ENCODE data around the gene PLXDC1. TPM values are rescaled to one million over a fixed set of nuclear protein-coding genes. Genes with fewer than 3 reads are reported as not detected.
A peak's percentile ranks its signal among the peaks of the same experiment; 100 is the strongest.

The PLXDC1 gene
- total and polyA plus RNA-seq, 12 donors: 7.3 to 21.3 (median 11.2) TPM

DNA sequence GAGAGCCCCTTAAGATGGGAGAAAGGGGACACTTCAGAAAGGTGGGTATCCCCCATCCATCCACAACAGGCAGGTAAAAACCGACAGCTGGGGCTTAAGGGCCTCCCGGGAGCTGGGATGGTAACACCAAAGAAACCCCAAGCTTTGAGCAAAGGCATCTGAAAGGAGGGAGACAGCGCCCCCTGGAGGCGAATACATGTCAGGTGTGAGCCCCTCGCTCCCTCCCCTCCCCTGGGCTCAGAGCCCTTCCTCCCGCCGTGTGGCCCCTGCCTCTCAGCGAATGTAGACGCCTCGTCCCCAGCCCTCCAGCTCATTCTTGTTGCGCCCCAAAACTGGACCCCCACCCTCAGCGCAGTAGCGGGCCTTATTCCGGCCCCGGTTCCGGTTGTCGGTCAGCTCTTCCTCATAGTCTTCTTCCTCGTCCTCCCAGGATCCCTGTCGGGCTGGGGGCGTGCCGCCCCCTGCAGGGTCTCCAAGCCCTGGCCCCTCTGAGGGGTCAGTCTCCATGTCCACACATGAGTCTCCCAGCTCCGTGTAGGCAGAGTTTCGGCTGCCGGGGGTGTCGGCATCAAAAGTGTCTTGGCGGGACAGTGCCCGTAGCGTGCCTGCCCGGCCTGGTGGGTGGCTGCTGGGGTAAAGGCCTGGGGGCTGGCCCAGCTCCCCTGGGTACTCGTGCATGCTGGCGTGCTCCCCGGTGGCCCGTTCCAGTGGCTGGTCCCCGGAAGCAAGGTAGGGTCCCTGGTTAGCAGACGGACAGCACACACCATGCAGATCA lies 23.7 kb upstream of the PLXDC1 start:
- WGBS, 2 donors: 47 to 49% methylated on average over 33 to 35 of the region's 35 CpGs
- peak; percentile 74 to 92 (median 84) for ATAC-seq
- intact Hi-C loops (cut with DNase I): loop anchor here in 3 of 10 donors (1.0 to 5.0 kb wide), 2 partner anchors 192 to 193 kb away; no protein-coding TSS in a partner anchor
- H3K36me3 ChIP-seq: peaks cover 0 to 43% (median 0%) of the 10 kb centered on the region in 9 donors
- no peaks in the 10 kb centered on the region for H3K9me3 ChIP-seq
- TF ChIP-seq, protein P1, sequence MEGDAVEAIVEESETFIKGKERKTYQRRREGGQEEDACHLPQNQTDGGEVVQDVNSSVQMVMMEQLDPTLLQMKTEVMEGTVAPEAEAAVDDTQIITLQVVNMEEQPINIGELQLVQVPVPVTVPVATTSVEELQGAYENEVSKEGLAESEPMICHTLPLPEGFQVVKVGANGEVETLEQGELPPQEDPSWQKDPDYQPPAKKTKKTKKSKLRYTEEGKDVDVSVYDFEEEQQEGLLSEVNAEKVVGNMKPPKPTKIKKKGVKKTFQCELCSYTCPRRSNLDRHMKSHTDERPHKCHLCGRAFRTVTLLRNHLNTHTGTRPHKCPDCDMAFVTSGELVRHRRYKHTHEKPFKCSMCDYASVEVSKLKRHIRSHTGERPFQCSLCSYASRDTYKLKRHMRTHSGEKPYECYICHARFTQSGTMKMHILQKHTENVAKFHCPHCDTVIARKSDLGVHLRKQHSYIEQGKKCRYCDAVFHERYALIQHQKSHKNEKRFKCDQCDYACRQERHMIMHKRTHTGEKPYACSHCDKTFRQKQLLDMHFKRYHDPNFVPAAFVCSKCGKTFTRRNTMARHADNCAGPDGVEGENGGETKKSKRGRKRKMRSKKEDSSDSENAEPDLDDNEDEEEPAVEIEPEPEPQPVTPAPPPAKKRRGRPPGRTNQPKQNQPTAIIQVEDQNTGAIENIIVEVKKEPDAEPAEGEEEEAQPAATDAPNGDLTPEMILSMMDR (IDR thresholded peaks at IDR 0.05): peak; percentile 84 to 93 (median 91)
- peaks cover 0 to 13% (median 6%) of the 10 kb centered on the region in 9 donors for H3K4me1 ChIP-seq
- DNase-seq: peak; percentile 77 to 83
- H3K4me3 ChIP-seq: peak overlapping the region in 5 of 10 donors; percentile 5 to 34 (median 15)
- H3K27ac ChIP-seq: no peak overlapping the region
- no peaks in the 10 kb centered on the region for H3K27me3 ChIP-seq

DNA sequence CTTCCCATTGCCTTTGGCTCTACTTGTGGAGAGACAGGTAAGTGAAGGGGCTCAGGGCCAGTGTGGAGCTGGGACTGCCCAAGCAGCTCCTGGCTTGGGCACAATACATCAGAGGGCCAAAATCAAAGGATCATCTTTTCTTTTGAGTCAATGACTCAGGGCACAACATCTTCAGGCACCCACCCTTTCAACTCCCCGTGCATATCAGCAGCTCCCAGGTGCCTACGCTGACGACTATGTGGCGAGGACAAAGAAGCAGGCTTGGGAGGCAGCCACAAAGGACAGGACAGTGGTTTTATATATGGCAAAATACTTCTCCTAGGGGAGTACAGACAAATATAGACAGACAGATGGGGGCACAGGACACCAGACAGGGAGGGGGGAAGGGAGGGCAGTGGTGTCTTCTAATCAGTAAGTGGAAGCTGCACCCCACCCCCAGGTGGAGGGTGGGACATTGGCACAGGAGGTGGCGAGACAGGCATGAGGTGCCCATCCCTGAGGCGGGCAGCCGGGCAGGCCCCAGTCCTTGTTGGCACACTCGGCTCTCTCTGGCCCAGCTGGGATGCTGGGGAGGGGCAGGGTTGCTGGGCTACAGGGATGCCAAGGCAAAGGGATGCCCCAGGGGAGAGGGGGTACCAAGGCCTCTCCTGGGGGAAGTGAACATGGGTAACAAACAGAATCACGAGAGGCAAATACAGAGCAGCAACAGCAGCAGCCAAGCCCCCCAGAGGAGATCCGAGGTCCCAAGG lies 22.3 kb upstream of the PLXDC1 start:
- peaks cover 0 to 13% (median 6%) of the 10 kb centered on the region in 9 donors for H3K4me1 ChIP-seq
- WGBS, 2 donors: 65 to 67% methylated on average over 10 of the region's 10 CpGs
- TF ChIP-seq, protein P1 (IDR thresholded peaks at IDR 0.05): no peak
- DNase-seq (no peak), ATAC-seq (no peak)
- no peaks in the 10 kb centered on the region for H3K9me3 ChIP-seq
- no peaks in the 10 kb centered on the region for H3K27me3 ChIP-seq
- intact Hi-C loops (cut with DNase I): loop anchor here in 2 of 10 donors (5.0 kb wide), 1 partner anchor 191 kb away; no protein-coding TSS in a partner anchor
- no peak overlapping the region for H3K27ac ChIP-seq
- H3K36me3 ChIP-seq: peaks cover 0 to 29% (median 0%) of the 10 kb centered on the region in 9 donors
- H3K4me3 ChIP-seq: no peak overlapping the region

DNA sequence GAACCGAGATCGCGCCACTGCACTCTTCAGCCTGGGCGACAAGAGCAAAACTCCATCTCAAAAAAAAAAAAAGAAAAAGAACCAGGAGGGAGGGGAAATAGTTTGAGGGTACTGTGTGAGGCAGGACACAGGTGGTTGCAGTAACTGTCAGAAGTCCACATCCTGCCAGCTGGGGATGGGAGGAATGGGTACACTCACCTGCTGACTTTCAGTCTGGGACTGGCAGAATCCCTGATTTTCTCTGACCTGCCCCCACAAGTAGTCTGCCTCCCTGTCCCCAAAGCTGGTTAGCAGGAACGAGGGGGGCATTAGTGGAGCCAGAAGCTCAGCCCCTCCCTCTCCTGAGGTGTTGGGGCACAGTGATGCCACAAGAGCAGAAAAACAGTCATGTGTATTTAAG lies 21.6 kb upstream of the PLXDC1 start:
- peaks cover 0 to 4% (median 0%) of the 10 kb centered on the region in 11 donors for H3K9me3 ChIP-seq
- H3K4me3 ChIP-seq: no peak overlapping the region
- ATAC-seq: no peak
- H3K27me3 ChIP-seq: no peaks in the 10 kb centered on the region
- WGBS, 2 donors: 81 to 84% methylated on average over 5 of the region's 5 CpGs
- no peak overlapping the region for H3K27ac ChIP-seq
- intact Hi-C loops (cut with DNase I): loop anchor here in 2 of 10 donors (5.0 kb wide), 1 partner anchor 191 kb away; no protein-coding TSS in a partner anchor
- H3K36me3 ChIP-seq: peaks cover 0 to 27% (median 0%) of the 10 kb centered on the region in 9 donors
- TF ChIP-seq, protein P1 (IDR thresholded peaks at IDR 0.05): no peak
- no peak for DNase-seq
- peaks cover 0 to 13% (median 6%) of the 10 kb centered on the region in 9 donors for H3K4me1 ChIP-seq

DNA sequence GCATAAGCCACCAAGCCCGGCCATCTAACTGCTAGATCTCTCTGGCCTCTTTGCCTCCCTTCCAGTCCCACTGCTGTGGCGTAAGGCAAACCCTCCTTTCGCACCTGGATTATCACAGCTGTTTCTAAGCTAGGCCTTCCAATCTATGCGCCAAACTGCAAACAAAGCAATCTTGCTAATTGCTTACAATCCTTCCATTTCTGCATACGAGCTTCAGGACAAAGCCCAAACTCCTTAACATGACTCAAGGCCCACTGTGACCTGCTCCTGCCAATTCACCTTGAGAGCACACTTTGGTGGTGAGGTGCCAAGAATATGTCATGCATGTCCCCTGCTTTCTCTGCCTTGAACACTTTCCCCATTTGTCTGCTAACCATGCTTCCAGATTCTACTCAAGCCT lies 20.5 kb upstream of the PLXDC1 start:
- no peaks in the 10 kb centered on the region for H3K27me3 ChIP-seq
- ATAC-seq: no peak

More for the DNA sequence above, 20.5 kb upstream of the PLXDC1 start:
- Histone ChIP-seq H3K4me1 (peaks cover 0 to 24% (median 10%) of the 10 kb centered on the region in 9 donors), H3K9me3 (peaks cover 0 to 4% (median 0%) of the 10 kb centered on the region in 11 donors), H3K4me3 (no peak overlapping the region), H3K27ac (no peak overlapping the region), H3K36me3 (peaks cover 0 to 15% (median 0%) of the 10 kb centered on the region in 9 donors)
- TF ChIP-seq, protein P1 (IDR thresholded peaks at IDR 0.05): no peak
- WGBS, 2 donors: 89 to 93% methylated on average over 5 of the region's 5 CpGs
- intact Hi-C loops (cut with DNase I): loop anchor here in 2 of 10 donors (5.0 kb wide), 1 partner anchor 190 kb away; no protein-coding TSS in a partner anchor
- no peak for DNase-seq
